H1 (cell line): ENCODE data around the gene DNMT3B. TPM values are rescaled to one million over a fixed set of nuclear protein-coding genes. Genes with fewer than 3 reads are reported as not detected.

Experiments
- CTCF ChIA-PET: fragments of 300-600 bp; sonication (Branson Sonifier 250); formaldehyde crosslinking; loops from one replicate; lab custom pipeline; 2021; ENCODE audit not compliant: partially characterized antibody; lab: Charles Lee
- POLR2A ChIA-PET: fragments of 300-600 bp; sonication (Branson Sonifier 250); formaldehyde crosslinking; loops from one replicate; lab custom pipeline; 2021; ENCODE audit warnings: inconsistent platforms; ENCODE audit not compliant: partially characterized antibody; lab: Charles Lee
- DNase-seq, 2 experiments: peaks; one replicate each; pipeline versions ENCODE4 v3.0.0 to v3.0.0-alpha.2; 2010 to 2022; ENCODE audit warnings: low spot score in 2 of 2, low read depth in 1 of 2, mixed read lengths in 1 of 2
- FAIRE-seq: peaks from 2 replicates; lab custom pipeline; 2011; peaks lifted over from hg19 to GRCh38; lab: Jason Lieb, UNC
- H2AFZ ChIP-seq: 2 replicates; pipeline ENCODE4 v1.8.1; 2012; ENCODE audit warnings: low read length, inconsistent platforms
- H2AK5ac ChIP-seq: 2 replicates; pipeline ENCODE4 v1.6.1; 2013; ENCODE audit warnings: low read depth, low read length
- H2BK120ac ChIP-seq: replicated peaks from 2 replicates; pipeline ENCODE3; 2013; ENCODE audit warnings: low read depth, low read length, inconsistent platforms
- H2BK12ac ChIP-seq: 2 replicates; pipeline ENCODE4 v1.6.1; 2013; ENCODE audit warnings: low read depth, low read length
- H2BK15ac ChIP-seq: 2 replicates; pipeline ENCODE4 v1.6.1; 2013; ENCODE audit warnings: low read length
- H2BK20ac ChIP-seq: 2 replicates; pipeline ENCODE4 v1.6.1; 2013; ENCODE audit warnings: low read length
- H2BK5ac ChIP-seq: 2 replicates; pipeline ENCODE4 v1.6.1; 2013; ENCODE audit warnings: low read depth, low read length
- H3K14ac ChIP-seq: 2 replicates; pipeline ENCODE4 v1.6.1; 2013; ENCODE audit warnings: inconsistent platforms; ENCODE audit not compliant: insufficient read length
- H3K18ac ChIP-seq: 2 replicates; pipeline ENCODE4 v1.6.1; 2013; ENCODE audit warnings: low read length; ENCODE audit errors: extremely low read depth
- H3K23ac ChIP-seq: 2 replicates; pipeline ENCODE4 v1.6.1; 2013; ENCODE audit warnings: inconsistent platforms; ENCODE audit not compliant: insufficient read length
- H3K23me2 ChIP-seq: 2 replicates; pipeline ENCODE4 v1.6.1; 2013; ENCODE audit warnings: low read depth, low read length
- H3K27ac ChIP-seq: 2 replicates; pipeline ENCODE4 v1.6.1; 2011; ENCODE audit warnings: low read depth, low read length, inconsistent platforms
- H3K27me3 ChIP-seq, 4 experiments: replicated peaks in 1 of 4; 1 replicate in 1 of 4; 2 replicates in 3 of 4; pipeline versions ENCODE4 v1.6.1 to v1.8.1; 2011 to 2013; ENCODE audit warnings: low read length in 3 of 4, mild to moderate bottlenecking in 3 of 4, inconsistent platforms in 2 of 4, mixed read lengths in 2 of 4, moderate library complexity in 1 of 4; ENCODE audit not compliant: control insufficient read depth in 3 of 4, insufficient read depth in 3 of 4; ENCODE audit errors: extremely low read depth in 1 of 4
- H3K36me3 ChIP-seq, 4 experiments: 2 replicates each; pipeline versions ENCODE4 v1.6.1 to v1.8.1; 2011 to 2013; ENCODE audit warnings: mild to moderate bottlenecking in 4 of 4, low read length in 3 of 4, moderate library complexity in 2 of 4, control low read depth in 1 of 4, inconsistent platforms in 1 of 4; ENCODE audit not compliant: insufficient read depth in 4 of 4, control insufficient read depth in 2 of 4
- H3K4ac ChIP-seq: replicated peaks from 2 replicates; pipeline ENCODE3; 2013; ENCODE audit warnings: low read length, low read depth, mixed read lengths, inconsistent platforms; ENCODE audit not compliant: insufficient read length
- H3K4me1 ChIP-seq, 4 experiments: replicated peaks in 1 of 4; 1 replicate in 1 of 4; 2 replicates in 3 of 4; pipeline versions ENCODE4 v1.6.1 to v1.8.1; 2011 to 2013; ENCODE audit warnings: low read length in 3 of 4, inconsistent platforms in 2 of 4, mixed read lengths in 1 of 4; ENCODE audit not compliant: insufficient read depth in 4 of 4, control insufficient read depth in 3 of 4
- H3K4me2 ChIP-seq, 2 experiments: 2 replicates each; pipeline versions ENCODE4 v1.6.1 to v1.8.1; 2011 to 2013; ENCODE audit warnings: low read depth in 2 of 2, low read length in 2 of 2, control low read depth in 1 of 2, inconsistent platforms in 1 of 2, mild to moderate bottlenecking in 1 of 2; ENCODE audit not compliant: insufficient read depth in 1 of 2
- H3K4me3 ChIP-seq, 4 experiments: fragments of 200-600, 300-600 bp in 1 of 4; sonication (generic), shearing (Covaris generic), sonication (Bioruptor Twin) in 1 of 4; 2 replicates each; pipeline versions ENCODE4 v1.5.1 to v1.8.1; 2011 to 2016; ENCODE audit warnings: low read length in 4 of 4, low read depth in 3 of 4, control low read depth in 2 of 4, inconsistent platforms in 2 of 4, mild to moderate bottlenecking in 2 of 4, mixed read lengths in 1 of 4, moderate library complexity in 1 of 4; ENCODE audit not compliant: insufficient read depth in 2 of 4; ENCODE audit errors: extremely low read depth in 1 of 4
- H3K56ac ChIP-seq: replicated peaks from 2 replicates; pipeline ENCODE3; 2013; ENCODE audit warnings: low read depth, mild to moderate bottlenecking, mixed read lengths, low read length, inconsistent platforms; ENCODE audit not compliant: insufficient read length
- H3K79me1 ChIP-seq: 2 replicates; pipeline ENCODE4 v1.6.1; 2013; ENCODE audit warnings: low read depth, low read length, control low read depth
- H3K79me2 ChIP-seq, 2 experiments: 2 replicates each; pipeline versions ENCODE4 v1.6.1 to v1.8.1; 2012 to 2013; ENCODE audit warnings: low read length in 2 of 2, mild to moderate bottlenecking in 2 of 2, inconsistent platforms in 1 of 2; ENCODE audit not compliant: insufficient read depth in 2 of 2, control insufficient read depth in 1 of 2
- H3K9ac ChIP-seq, 4 experiments: replicated peaks in 1 of 4; 1 replicate in 1 of 4; 2 replicates in 3 of 4; pipeline versions ENCODE4 v1.6.1 to v1.8.1; 2011 to 2013; ENCODE audit warnings: low read depth in 3 of 4, low read length in 3 of 4, control low read depth in 2 of 4, mild to moderate bottlenecking in 2 of 4, moderate library complexity in 2 of 4, inconsistent platforms in 1 of 4; ENCODE audit errors: extremely low read depth in 1 of 4
- H3K9me3 ChIP-seq, 2 experiments: 2 replicates each; pipeline versions ENCODE4 v1.6.1 to v1.8.1; 2012 to 2013; ENCODE audit warnings: mild to moderate bottlenecking in 2 of 2, moderate library complexity in 2 of 2, control low read depth in 1 of 2, inconsistent platforms in 1 of 2, low read depth in 1 of 2, low read length in 1 of 2, mixed read lengths in 1 of 2; ENCODE audit not compliant: insufficient read depth in 2 of 2
- H4K20me1 ChIP-seq, 2 experiments: replicated peaks in 1 of 2; 2 replicates each; pipeline versions ENCODE3 to v1.8.1; 2011 to 2013; ENCODE audit warnings: inconsistent platforms in 2 of 2, low read length in 2 of 2, mild to moderate bottlenecking in 1 of 2; ENCODE audit not compliant: insufficient read depth in 2 of 2, control insufficient read depth in 1 of 2
- H4K5ac ChIP-seq: 2 replicates; pipeline ENCODE4 v1.6.1; 2013; ENCODE audit warnings: low read length, low read depth, mixed read lengths, inconsistent platforms; ENCODE audit not compliant: insufficient read length
- H4K8ac ChIP-seq: 2 replicates; pipeline ENCODE4 v1.8.0; 2013; ENCODE audit warnings: mild to moderate bottlenecking, moderate library complexity, low read length, inconsistent platforms; ENCODE audit not compliant: insufficient read depth; ENCODE audit errors: extremely low read depth
- H4K91ac ChIP-seq: replicated peaks from 2 replicates; pipeline ENCODE3; 2013; ENCODE audit warnings: low read length, mixed read lengths, inconsistent platforms; ENCODE audit not compliant: insufficient read length
- CBX8 ChIP-seq: fragments of 300-800, 300-1000 bp; sonication (generic); IDR thresholded peaks from 2 replicates; pipeline ENCODE4 v1.7.1; 2016; ENCODE audit warnings: low read depth, low read length, borderline replicate concordance
- CTBP2 ChIP-seq: IDR thresholded peaks from 2 replicates; pipeline ENCODE4 v1.7.0; 2011; ENCODE audit warnings: borderline replicate concordance, mild to moderate bottlenecking, moderate library complexity, mixed read lengths, low read length; ENCODE audit not compliant: insufficient read depth, insufficient read length
- NANOG ChIP-seq: IDR thresholded peaks from 2 replicates; pipeline ENCODE4 v1.6.1; 2011; ENCODE audit warnings: low read length, low read depth, mild to moderate bottlenecking, inconsistent platforms; ENCODE audit not compliant: insufficient read depth, poor library complexity, severe bottlenecking
- SRF ChIP-seq: IDR thresholded peaks from 2 replicates; pipeline ENCODE4 v1.6.1; 2011; ENCODE audit warnings: mild to moderate bottlenecking, low read depth, low read length, moderate library complexity
- SUZ12 ChIP-seq: fragments of 200-600 bp; sonication (generic); IDR thresholded peaks from 2 replicates; pipeline ENCODE4 v1.6.1; 2012; ENCODE audit warnings: mild to moderate bottlenecking, inconsistent platforms, low read length, moderate library complexity, mixed read lengths
- WGBS, 2 experiments: shearing (Covaris generic) in 1 of 2; methylation state at CpG; one replicate each; pipeline versions ENCODE4 v1.1.6 to v1.1.7; 2013 to 2015; ENCODE audit warnings: low lambda C conversion rate in 2 of 2, mixed read lengths in 2 of 2, inconsistent platforms in 1 of 2, low coverage in 1 of 2, missing lambda C conversion rate in 1 of 2; ENCODE audit not compliant: insufficient replicate concordance in 2 of 2, insufficient coverage in 1 of 2, insufficient read length in 1 of 2; ENCODE audit errors: extremely low coverage in 1 of 2, missing lambda C conversion rate in 1 of 2; 5-methylcytosine and 5-hydroxymethylcytosine counted together
- polyA plus RNA-seq, 7 experiments: library from polyadenylated mRNA; depleted of rRNA in 3 of 7; stranded (reverse) in 5 of 7; unstranded in 2 of 7; fragments of >200 nt in 5 of 7; fragments of 200-250 nt in 2 of 7; gene quantifications; 1 replicate in 5 of 7; 2 replicates in 1 of 7; 4 replicates in 1 of 7; pipeline versions ENCODE4 v1.2.1 to v1.2.3, GENCODE V29; 2011 to 2013; ENCODE audit warnings: missing spikeins in 2 of 7, mixed read lengths in 2 of 7
- total RNA-seq: library from RNA; stranded (reverse); fragmentation: NEBNext Ultra II Directional; extraction: Animal tissue kit (Norgen Biotek cat#: 25700); gene quantifications from 2 replicates; pipeline ENCODE4 v1.2.1, GENCODE V29; 2021

The DNMT3B gene
- total and polyA plus RNA-seq, 2 of the 8 experiments (the other 6 are each of a cell fraction or from before 2014, with no cell fraction given), result 433 to 1,016 TPM

DNA sequence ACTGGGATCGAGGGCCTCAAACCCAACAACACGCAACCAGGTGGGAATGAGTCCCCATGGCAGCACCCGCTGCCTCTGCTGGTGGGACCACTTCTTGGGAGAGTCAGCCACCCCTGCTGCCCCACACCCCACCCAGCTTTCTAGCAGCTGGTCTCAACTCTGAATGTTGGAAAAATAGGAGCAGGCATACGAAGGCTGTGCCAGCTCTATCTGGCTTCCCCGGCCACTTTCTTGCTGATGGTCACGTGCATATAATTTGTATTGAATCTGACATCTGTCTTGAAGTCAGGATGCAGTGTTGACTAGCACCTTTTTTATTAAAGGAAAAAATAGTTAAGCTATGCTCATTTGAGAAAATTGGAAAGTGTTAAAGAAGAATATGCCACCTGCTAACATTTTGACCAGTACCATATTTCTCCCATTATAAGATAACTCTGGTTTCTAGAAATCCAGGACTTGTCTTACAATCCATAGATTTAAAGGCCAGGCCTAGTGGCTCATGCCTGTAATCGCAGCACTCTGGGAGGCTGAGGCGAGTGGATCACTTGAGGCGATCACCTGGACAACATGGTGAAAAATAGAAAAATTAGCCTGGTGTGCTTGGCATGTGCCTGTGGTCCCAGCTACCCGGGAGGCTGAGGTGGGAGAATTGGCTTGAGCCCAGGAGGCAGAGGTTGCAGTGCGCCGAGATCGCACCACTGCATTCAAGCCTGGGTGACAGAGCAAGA, 30.7 kb downstream of the DNMT3B start:
- H4K8ac ChIP-seq, result no peak overlapping the region
- no peak overlapping the region for H3K4ac ChIP-seq
- 0 out of 2 replicates have a peak overlapping the region, but pooled peaks have one; percentile 16 for H3K27ac ChIP-seq
- H3K18ac ChIP-seq, result no peak overlapping the region
- no peak overlapping the region for H2AK5ac ChIP-seq
- peaks cover 78 to 97% (median 90%) of the 10 kb centered on the region in 4 experiments for H3K36me3 ChIP-seq
- H3K79me1 ChIP-seq, result peaks cover 4% of the 10 kb centered on the region; the same call in 1 of the 2 replicates
- H2AFZ ChIP-seq, result no peak overlapping the region
- peaks cover 0 to 71% of the 10 kb centered on the region in 2 experiments; a peak in 2 of 4 replicates for H3K79me2 ChIP-seq
- H2BK12ac ChIP-seq, result no peak overlapping the region
- no peak overlapping the region for H2BK20ac ChIP-seq
- no peak overlapping the region for H3K14ac ChIP-seq
- no peak overlapping the region for H4K5ac ChIP-seq
- no peak overlapping the region for H3K56ac ChIP-seq
- POLR2A ChIA-PET, result interaction anchor here (0.6 to 9.9 kb wide), 8 partner anchors 12 to 118 kb away, joined by 3 to 112 read pairs (median 3); partner anchors contain the start of gene DNMT3B
- DNase-seq, result no peak
- H3K4me3 ChIP-seq, result no peak overlapping the region
- H4K20me1 ChIP-seq, result peaks cover 33 to 36% of the 10 kb centered on the region in 2 experiments
- H2BK15ac ChIP-seq, result no peak overlapping the region
- 89% methylated on average over 12 of the region's 13 CpGs; no CpG with 5 or more reads in 1 of the 2 experiments for WGBS, 2 experiments
- no peak overlapping the region for H2BK5ac ChIP-seq
- no peak overlapping the region for H3K9ac ChIP-seq
- no peak overlapping the region for H2BK120ac ChIP-seq
- no peaks in the 10 kb centered on the region for H3K23me2 ChIP-seq
- FAIRE-seq, result no peak
- H4K91ac ChIP-seq, result no peak overlapping the region
- CTCF ChIA-PET, result interaction anchor here (1.2 to 6.0 kb wide), 6 partner anchors 10 to 212 kb away, joined by 3 to 88 read pairs (median 4); partner anchors contain the start of gene SUN5
- H3K23ac ChIP-seq, result no peak overlapping the region
- H3K4me1 ChIP-seq, result peaks cover 0 to 9% (median 2%) of the 10 kb centered on the region in 4 experiments; a peak in 4 of 7 replicates
- no peaks in the 10 kb centered on the region for H3K27me3 ChIP-seq
- H3K4me2 ChIP-seq, result no peak overlapping the region
- H3K9me3 ChIP-seq, result no peaks in the 10 kb centered on the region
- TF ChIP-seq CTBP2 (no peak), NANOG (no peak), SRF (no peak), SUZ12 (no peak), CBX8 (no peak)
